Breast epithelium (tissue), 3 donors: ENCODE measurements around the gene CDH4.

Experiments used
- POLR2A ChIP-seq: fragments of 450-650 bp; IDR thresholded peaks from one replicate; pipeline ENCODE4 v1.6.1; 2016; ENCODE audit warnings: antibody characterized with exemption, mild to moderate bottlenecking, moderate library complexity
- TF ChIP-seq, protein P1 (sequence below), 3 donors: fragments of 450-650 bp; IDR thresholded peaks; one replicate each; pipeline ENCODE4 v1.5.1; 2016 to 2017; ENCODE audit warnings: antibody characterized with exemption in 3 of 3, mild to moderate bottlenecking in 3 of 3, moderate library complexity in 3 of 3

DNA sequence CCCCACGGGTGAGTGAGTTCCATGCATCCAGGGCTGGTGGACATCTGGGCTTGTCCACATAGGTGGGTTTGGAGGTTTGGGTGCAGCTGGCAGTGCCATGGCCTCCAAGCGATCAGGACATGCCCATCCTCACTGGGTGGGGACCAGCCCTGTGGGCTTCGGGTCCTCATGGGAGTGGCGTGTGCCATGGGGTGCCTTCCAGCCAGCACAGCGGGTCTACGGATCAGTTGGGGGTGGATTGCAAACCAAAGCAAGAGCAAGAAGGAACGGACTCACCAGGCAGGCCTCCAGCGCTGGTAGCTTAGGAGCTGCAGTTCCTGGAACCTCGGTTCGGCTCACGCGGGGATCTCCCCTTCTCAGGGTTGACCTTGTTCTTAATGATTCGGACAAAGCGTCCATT lies 449.3 kb downstream of the CDH4 start:
- TF ChIP-seq, protein P1, sequence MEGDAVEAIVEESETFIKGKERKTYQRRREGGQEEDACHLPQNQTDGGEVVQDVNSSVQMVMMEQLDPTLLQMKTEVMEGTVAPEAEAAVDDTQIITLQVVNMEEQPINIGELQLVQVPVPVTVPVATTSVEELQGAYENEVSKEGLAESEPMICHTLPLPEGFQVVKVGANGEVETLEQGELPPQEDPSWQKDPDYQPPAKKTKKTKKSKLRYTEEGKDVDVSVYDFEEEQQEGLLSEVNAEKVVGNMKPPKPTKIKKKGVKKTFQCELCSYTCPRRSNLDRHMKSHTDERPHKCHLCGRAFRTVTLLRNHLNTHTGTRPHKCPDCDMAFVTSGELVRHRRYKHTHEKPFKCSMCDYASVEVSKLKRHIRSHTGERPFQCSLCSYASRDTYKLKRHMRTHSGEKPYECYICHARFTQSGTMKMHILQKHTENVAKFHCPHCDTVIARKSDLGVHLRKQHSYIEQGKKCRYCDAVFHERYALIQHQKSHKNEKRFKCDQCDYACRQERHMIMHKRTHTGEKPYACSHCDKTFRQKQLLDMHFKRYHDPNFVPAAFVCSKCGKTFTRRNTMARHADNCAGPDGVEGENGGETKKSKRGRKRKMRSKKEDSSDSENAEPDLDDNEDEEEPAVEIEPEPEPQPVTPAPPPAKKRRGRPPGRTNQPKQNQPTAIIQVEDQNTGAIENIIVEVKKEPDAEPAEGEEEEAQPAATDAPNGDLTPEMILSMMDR (IDR thresholded peaks at IDR 0.05) = no peak
- no peak for TF ChIP-seq POLR2A
